Measurements from ENCODE around the gene GABBR2. TPM values are rescaled to one million over a fixed set of nuclear protein-coding genes. Genes with fewer than 3 reads are reported as not detected.
A peak's percentile ranks its signal among the peaks of the same experiment; 100 is the strongest.

The GABBR2 gene
- total RNA-seq, 1 donor from 2014 or later, result 0.75 TPM

GRCh38 chr9:98399950-98400683 is 308.6 kb downstream of the GABBR2 start:
- no peak for TF ChIP-seq CTCF (conservative IDR thresholded peaks at IDR 0.05; ENCODE audit: low read depth, low read length)
- no peak overlapping the region for H3K4me3 ChIP-seq (ENCODE audit: low read depth, low read length)
- no peak for DNase-seq (ENCODE audit: low read depth)

GRCh38 chr9:98396656-98397055 is 312.1 kb downstream of the GABBR2 start:
- TF ChIP-seq CTCF (conservative IDR thresholded peaks at IDR 0.05; ENCODE audit: low read depth, low read length), result no peak

GRCh38 chr9:98396236-98396635 is 312.5 kb downstream of the GABBR2 start:
- no peak for TF ChIP-seq CTCF (conservative IDR thresholded peaks at IDR 0.05; ENCODE audit: low read depth, low read length)
- H3K4me3 ChIP-seq (ENCODE audit: low read depth, low read length), result no peak overlapping the region
- DNase-seq (ENCODE audit: low read depth), result no peak

More at GRCh38 chr9:98396656-98397055, 312.1 kb downstream of the GABBR2 start:
- DNase-seq (ENCODE audit: low read depth), result no peak
- H3K4me3 ChIP-seq (ENCODE audit: low read depth, low read length), result no peak overlapping the region

- DNase-seq (ENCODE audit: low read depth), result no peak
- H3K4me3 ChIP-seq (ENCODE audit: low read depth, low read length), result no peak overlapping the region
- TF ChIP-seq CTCF (conservative IDR thresholded peaks at IDR 0.05; ENCODE audit: low read depth, low read length), result no peak
Observed at GRCh38 chr9:98391867-98392266, 316.9 kb downstream of the GABBR2 start.

GRCh38 chr9:98391406-98391805 is 317.3 kb downstream of the GABBR2 start:
- no peak overlapping the region for H3K4me3 ChIP-seq (ENCODE audit: low read depth, low read length)
- TF ChIP-seq CTCF (conservative IDR thresholded peaks at IDR 0.05; ENCODE audit: low read depth, low read length), result no peak
- DNase-seq (ENCODE audit: low read depth), result no peak

GRCh38 chr9:98385751-98386150 is 323.0 kb downstream of the GABBR2 start:
- DNase-seq (ENCODE audit: low read depth), result no peak
- TF ChIP-seq CTCF (conservative IDR thresholded peaks at IDR 0.05; ENCODE audit: low read depth, low read length), result no peak

GRCh38 chr9:98383758-98384157 is 325.0 kb downstream of the GABBR2 start:
- TF ChIP-seq CTCF (conservative IDR thresholded peaks at IDR 0.05; ENCODE audit: low read depth, low read length), result peak; percentile 47
- no peak overlapping the region for H3K4me3 ChIP-seq (ENCODE audit: low read depth, low read length)
- DNase-seq (ENCODE audit: low read depth), result no peak

More at GRCh38 chr9:98385751-98386150, 323.0 kb downstream of the GABBR2 start:
- H3K4me3 ChIP-seq (ENCODE audit: low read depth, low read length), result no peak overlapping the region
